ENCODE results near the gene CABCOCO1.

The CABCOCO1 gene, protein sequence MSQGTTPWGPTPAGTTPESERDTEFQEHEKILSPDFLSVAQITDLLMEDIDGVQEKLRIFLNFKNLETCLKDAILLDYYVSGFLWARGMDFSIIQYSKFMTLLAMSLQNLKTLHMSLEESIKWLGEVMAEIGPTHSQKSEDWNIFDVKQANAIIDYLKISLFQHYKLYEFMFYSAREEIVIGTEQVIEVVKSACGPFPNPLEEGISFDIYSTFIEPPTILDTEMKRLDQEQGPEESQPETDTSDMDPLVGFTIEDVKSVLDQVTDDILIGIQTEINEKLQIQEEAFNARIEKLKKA

DNA sequence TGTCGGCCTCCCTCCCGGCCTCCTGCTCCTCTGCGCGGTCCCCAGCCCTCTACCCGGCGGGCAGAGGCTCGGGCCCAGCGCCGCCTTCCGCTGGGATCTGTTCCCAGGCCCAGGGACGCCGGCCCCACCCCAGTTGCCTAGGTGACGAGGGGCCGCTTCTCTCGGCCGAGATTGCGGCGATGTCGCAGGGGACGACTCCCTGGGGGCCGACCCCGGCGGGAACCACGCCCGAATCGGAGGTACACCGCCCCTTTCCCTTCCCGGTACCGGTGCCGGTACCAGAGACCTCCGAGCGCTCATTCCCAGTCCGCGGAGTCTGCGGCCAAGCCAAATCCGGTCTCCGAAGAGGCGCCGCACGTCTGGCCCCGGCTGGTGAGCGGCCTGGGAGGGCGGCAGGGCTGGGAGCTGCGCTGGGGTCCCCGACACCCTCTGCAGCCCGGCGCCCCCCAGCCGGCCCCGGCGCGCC, at the start of gene CABCOCO1:
TSS of gene CABCOCO1 (plus strand) at position 136 of the 466 bp plus-strand sequence. CDS start at position 180, 44 bp downstream.
- H3K4me3 ChIP-seq (ENCODE audit: low read depth, low read length): no peak within 1 kb of the TSS
- no peak for DNase-seq (ENCODE audit: low read depth)
- TF ChIP-seq, protein P1, sequence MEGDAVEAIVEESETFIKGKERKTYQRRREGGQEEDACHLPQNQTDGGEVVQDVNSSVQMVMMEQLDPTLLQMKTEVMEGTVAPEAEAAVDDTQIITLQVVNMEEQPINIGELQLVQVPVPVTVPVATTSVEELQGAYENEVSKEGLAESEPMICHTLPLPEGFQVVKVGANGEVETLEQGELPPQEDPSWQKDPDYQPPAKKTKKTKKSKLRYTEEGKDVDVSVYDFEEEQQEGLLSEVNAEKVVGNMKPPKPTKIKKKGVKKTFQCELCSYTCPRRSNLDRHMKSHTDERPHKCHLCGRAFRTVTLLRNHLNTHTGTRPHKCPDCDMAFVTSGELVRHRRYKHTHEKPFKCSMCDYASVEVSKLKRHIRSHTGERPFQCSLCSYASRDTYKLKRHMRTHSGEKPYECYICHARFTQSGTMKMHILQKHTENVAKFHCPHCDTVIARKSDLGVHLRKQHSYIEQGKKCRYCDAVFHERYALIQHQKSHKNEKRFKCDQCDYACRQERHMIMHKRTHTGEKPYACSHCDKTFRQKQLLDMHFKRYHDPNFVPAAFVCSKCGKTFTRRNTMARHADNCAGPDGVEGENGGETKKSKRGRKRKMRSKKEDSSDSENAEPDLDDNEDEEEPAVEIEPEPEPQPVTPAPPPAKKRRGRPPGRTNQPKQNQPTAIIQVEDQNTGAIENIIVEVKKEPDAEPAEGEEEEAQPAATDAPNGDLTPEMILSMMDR (IDR thresholded peaks at IDR 0.05; ENCODE audit: control insufficient read depth, extremely low read depth, insufficient read depth): no peak

DNA sequence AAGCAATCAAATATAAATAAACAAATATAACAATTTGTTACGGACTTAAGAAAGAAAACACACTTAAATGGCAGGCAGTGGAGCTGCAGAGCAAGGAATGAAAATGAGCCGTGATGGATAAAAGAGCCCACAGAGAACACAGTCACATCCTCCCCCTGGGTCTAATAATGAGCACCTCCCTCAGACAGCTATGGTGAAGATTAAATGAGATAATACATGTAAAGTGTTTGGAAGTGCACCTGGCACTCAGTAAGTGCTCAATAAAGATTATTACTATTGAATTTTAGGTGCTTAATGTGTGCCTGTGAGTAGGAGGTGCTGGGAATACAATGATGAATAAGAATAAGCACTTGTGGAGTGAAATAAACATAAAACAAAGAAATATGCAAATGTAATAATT, 49.1 kb upstream of the CABCOCO1 start:
- H3K4me3 ChIP-seq (ENCODE audit: low read depth, low read length): no peak overlapping the region
- TF ChIP-seq, protein P1 (IDR thresholded peaks at IDR 0.05; ENCODE audit: control insufficient read depth, extremely low read depth, insufficient read depth): no peak
- DNase-seq (ENCODE audit: low read depth): no peak

DNA sequence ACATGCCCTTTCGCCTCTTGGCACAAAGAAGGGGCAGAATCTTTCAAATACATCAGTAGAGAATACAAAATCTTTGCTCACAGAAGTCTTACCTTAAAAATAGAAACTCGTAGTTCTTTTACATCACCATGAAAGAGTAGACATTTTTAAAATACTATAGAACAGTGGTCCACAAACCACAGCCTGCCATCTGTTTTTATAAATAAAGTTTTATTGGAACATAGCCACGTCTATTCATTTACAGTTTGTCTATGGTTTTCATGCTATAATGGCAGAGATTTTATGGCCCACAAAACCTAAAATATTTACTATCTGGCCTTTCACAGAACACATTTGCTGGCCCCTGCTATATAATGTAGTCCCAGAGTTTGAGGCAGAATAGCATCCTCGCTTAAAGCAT, 46.1 kb upstream of the CABCOCO1 start:
- no peak for DNase-seq (ENCODE audit: low read depth)
- H3K4me3 ChIP-seq (ENCODE audit: low read depth, low read length): no peak overlapping the region
- TF ChIP-seq, protein P1 (IDR thresholded peaks at IDR 0.05; ENCODE audit: control insufficient read depth, extremely low read depth, insufficient read depth): no peak

DNA sequence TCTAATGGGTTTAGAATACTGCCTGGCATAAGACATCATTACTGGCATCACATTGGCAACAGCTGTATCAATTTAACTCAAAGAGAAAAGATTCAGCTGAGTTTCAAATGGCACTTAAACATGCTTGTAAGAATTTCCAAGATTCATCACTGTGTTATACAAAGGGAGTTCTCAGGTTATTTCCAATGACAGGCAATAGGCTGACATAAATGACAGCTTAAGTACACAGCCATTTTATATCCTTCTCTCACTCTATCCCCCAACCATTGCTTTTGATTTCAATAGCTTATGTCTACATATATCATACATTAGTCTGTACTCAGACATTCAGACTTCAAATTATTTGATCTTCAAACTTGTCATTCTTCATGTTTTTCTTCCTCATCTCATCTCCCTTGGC, 45.5 kb upstream of the CABCOCO1 start:
- TF ChIP-seq, protein P1 (IDR thresholded peaks at IDR 0.05; ENCODE audit: control insufficient read depth, extremely low read depth, insufficient read depth): no peak
- no peak overlapping the region for H3K4me3 ChIP-seq (ENCODE audit: low read depth, low read length)
- no peak for DNase-seq (ENCODE audit: low read depth)

DNA sequence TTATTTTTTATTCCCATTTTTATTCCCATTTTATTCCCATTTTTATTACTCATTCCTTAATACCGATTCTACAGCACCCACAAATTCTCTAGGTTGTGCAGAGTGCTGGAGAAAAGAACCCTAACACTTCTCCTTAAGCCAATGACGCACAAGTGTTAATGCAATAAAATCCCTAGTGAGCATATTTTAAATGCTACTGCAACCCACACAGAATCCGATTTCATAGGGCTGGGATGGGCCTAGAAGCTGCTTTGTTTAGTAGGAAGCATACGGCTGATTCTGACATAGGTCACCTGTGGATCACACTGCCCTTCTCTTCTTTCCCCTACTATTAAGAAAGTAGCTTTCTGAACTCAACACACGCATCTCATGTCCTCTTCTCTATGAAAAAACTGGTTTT, 45.1 kb upstream of the CABCOCO1 start:
- no peak for DNase-seq (ENCODE audit: low read depth)
- H3K4me3 ChIP-seq (ENCODE audit: low read depth, low read length): no peak overlapping the region
- TF ChIP-seq, protein P1 (IDR thresholded peaks at IDR 0.05; ENCODE audit: control insufficient read depth, extremely low read depth, insufficient read depth): no peak

DNA sequence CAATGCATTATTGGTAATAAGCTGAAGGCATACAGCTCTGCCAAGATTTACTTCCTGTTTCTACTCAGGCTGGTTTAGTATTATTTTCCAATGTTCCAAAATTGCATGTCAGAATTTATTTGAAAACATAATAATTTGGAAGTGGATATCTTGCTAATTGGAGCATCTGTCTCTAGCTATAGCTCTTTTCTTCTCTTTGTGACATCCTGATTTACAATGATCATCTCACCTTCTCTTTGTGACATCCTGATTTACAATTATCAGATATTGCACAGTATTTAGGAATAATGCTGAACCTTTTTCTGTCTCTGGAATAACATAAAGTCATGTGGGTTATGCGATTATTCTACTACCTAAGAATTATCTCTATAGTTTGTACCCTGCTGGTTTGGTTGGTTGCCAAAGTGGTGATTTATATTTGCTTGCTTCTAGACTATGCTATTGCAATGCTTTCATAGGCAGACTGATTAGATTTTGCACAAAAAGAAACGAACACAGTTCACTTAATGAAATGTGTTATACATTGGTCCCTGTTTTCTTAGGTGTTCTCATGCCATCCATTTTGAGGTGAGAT, 44.3 kb upstream of the CABCOCO1 start:
- H3K4me3 ChIP-seq (ENCODE audit: low read depth, low read length): no peak overlapping the region
- no peak for DNase-seq (ENCODE audit: low read depth)
- TF ChIP-seq, protein P1 (IDR thresholded peaks at IDR 0.05; ENCODE audit: control insufficient read depth, extremely low read depth, insufficient read depth): no peak

Data from LNCaP clone FGC (cell line).